Upper lobe of left lung (tissue), 6 donors: Measurements from ENCODE around the gene MARK4. TPM values are rescaled to one million over a fixed set of nuclear protein-coding genes. Genes with fewer than 3 reads are reported as not detected.

Experiments
- ATAC-seq, 2 donors: fragments of 200-7000 bp; cut with Tn5 transposase; one replicate each; pipeline ENCODE4 v1.9.1; 2022; ENCODE audit warnings: mild to moderate bottlenecking in 2 of 2, moderate library complexity in 2 of 2; ENCODE audit not compliant: low FRiP score in 2 of 2
- DNase-seq, 2 donors: peaks; one replicate each; pipeline ENCODE4 v3.0.0-alpha.2; 2019 to 2020
- H3K27ac ChIP-seq, 4 donors: fragments of 200-600 bp; sonication (generic); one replicate each; pipeline ENCODE4 v1.5.1; 2016 to 2019
- H3K27me3 ChIP-seq, 4 donors: fragments of 200-600 bp; sonication (generic); one replicate each; pipeline ENCODE4 v1.5.1; 2017 to 2019
- H3K36me3 ChIP-seq, 4 donors: fragments of 200-600 bp; sonication (generic); one replicate each; pipeline ENCODE4 v1.5.1; 2016 to 2019
- H3K4me1 ChIP-seq, 4 donors: fragments of 200-600 bp; sonication (generic); one replicate each; pipeline ENCODE4 v1.5.1; 2018 to 2019
- H3K4me3 ChIP-seq, 4 donors: fragments of 200-600 bp; sonication (generic); one replicate each; pipeline ENCODE4 v1.5.1; 2017 to 2019; ENCODE audit warnings: mild to moderate bottlenecking in 2 of 4, moderate library complexity in 1 of 4
- H3K9me3 ChIP-seq, 4 donors: fragments of 200-600 bp; sonication (generic); one replicate each; pipeline ENCODE4 v1.5.1; 2018 to 2019
- EP300 ChIP-seq, 4 donors: sonication (generic); formaldehyde crosslinking; IDR thresholded peaks; one replicate each; pipeline ENCODE4 v1.5.1; 2017; ENCODE audit warnings: antibody characterized with exemption in 4 of 4, control low read depth in 2 of 4
- POLR2A ChIP-seq, 4 donors: fragments of 450-650 bp; IDR thresholded peaks; one replicate each; pipeline ENCODE4 v1.5.1; 2016 to 2017; ENCODE audit warnings: antibody characterized with exemption in 4 of 4, mild to moderate bottlenecking in 2 of 4
- POLR2AphosphoS5 ChIP-seq, 2 donors: sonication (generic); formaldehyde crosslinking; IDR thresholded peaks; one replicate each; pipeline ENCODE4 v1.5.1; 2017; ENCODE audit warnings: antibody characterized with exemption in 2 of 2
- WGBS, 2 donors: methylation state at CpG; one replicate each; pipeline ENCODE4 v1.1.5; 2017 to 2018; 5-methylcytosine and 5-hydroxymethylcytosine counted together
- total RNA-seq, 6 donors: library from RNA; depleted of rRNA in 4 of 6; stranded (reverse); fragments of >200 nt in 4 of 6; gene quantifications; one replicate each; pipeline versions ENCODE4 v1.1.0 to v1.2.1, GENCODE V29; 2016 to 2021
- TF ChIP-seq, protein P1 (sequence below), 6 experiments: fragments of 450-650 bp in 4 of 6; fragments of 200-600 bp in 2 of 6; sonication (generic) in 2 of 6; IDR thresholded peaks; one replicate each; pipeline ENCODE4 v1.5.1; 2016 to 2019; ENCODE audit warnings: antibody characterized with exemption in 6 of 6
- donor health status: DM: no; HTN: no; CAD: no; lungs with moderate emphysema.
- donor health status: DM: no; HTN: yes; CAD: no; lungs with severe emphysema.

Gene MARK4
- total RNA-seq, 6 donors from 2014 or later: 14.6 to 59.3 (median 35.6) TPM

DNA sequence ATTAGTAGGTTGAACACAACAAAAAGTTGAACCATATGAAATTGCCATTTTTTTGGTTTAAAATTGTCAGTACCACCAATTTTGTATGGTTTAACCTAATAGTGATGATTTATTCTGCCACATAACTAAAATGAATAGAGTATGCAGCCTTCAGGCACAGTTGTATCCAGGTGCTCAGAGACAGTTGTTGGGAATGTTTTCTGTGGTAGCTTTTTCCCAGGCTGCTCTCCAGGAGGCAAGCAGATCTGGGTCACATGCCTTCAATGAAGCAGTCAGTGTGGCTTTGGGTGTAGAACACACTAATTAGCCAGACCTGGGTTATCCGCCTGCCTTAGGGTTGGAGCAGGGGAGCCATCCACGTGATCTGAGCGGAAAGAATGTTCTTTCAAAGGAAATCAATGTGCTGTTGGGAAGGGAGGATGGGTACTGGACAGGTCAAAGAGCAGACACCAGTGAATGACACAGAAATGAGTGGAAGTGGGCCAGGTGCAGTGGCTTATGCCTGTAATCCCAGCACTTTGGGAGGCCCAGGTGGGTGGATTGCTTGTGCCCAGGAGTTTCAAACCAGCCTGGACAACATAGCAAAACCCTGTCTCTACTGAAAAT lies 28.6 kb downstream of the MARK4 start:
- ATAC-seq (no peak), DNase-seq (no peak)
- H3K36me3 ChIP-seq: peaks cover 6 to 72% (median 50%) of the 10 kb centered on the region in 4 donors

DNA sequence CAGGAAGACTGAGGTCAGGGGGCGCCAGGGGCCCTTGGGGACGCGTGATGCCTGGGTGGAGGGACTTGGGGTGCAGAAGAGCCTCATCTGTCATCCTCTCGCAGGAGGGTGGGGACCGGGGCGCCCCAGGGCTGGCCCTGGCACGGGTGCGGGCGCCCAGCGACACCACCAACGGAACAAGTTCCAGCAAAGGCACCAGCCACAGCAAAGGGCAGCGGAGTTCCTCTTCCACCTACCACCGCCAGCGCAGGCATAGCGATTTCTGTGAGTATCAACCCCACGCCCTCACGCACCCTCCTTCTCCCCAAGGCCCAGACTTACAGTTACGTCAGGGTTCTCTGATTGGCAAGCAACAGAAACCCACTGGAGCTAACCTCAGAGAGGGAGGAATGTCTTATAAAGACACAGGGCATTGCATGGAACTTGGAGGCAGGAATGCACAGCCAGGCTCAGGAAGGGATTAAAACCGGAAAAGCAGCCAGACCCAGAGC lies 29.4 kb downstream of the MARK4 start:
- Histone ChIP-seq H3K27me3 (no peaks in the 10 kb centered on the region), H3K4me3 (no peak overlapping the region), H3K9me3 (no peaks in the 10 kb centered on the region), H3K4me1 (peaks cover 0 to 10% (median 0%) of the 10 kb centered on the region in 4 donors), H3K36me3 (peaks cover 6 to 69% (median 42%) of the 10 kb centered on the region in 4 donors), H3K27ac (peak overlapping the region in 1 of 4 donors; percentile 44)
- no peak for ATAC-seq
- 77 to 83% methylated on average over 19 of the region's 19 CpGs for WGBS, 2 donors
- no peak for TF ChIP-seq EP300 (IDR thresholded peaks at IDR 0.05)
- no peak for TF ChIP-seq POLR2A (IDR thresholded peaks at IDR 0.05)
- TF ChIP-seq, protein P1, sequence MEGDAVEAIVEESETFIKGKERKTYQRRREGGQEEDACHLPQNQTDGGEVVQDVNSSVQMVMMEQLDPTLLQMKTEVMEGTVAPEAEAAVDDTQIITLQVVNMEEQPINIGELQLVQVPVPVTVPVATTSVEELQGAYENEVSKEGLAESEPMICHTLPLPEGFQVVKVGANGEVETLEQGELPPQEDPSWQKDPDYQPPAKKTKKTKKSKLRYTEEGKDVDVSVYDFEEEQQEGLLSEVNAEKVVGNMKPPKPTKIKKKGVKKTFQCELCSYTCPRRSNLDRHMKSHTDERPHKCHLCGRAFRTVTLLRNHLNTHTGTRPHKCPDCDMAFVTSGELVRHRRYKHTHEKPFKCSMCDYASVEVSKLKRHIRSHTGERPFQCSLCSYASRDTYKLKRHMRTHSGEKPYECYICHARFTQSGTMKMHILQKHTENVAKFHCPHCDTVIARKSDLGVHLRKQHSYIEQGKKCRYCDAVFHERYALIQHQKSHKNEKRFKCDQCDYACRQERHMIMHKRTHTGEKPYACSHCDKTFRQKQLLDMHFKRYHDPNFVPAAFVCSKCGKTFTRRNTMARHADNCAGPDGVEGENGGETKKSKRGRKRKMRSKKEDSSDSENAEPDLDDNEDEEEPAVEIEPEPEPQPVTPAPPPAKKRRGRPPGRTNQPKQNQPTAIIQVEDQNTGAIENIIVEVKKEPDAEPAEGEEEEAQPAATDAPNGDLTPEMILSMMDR (IDR thresholded peaks at IDR 0.05): no peak
- TF ChIP-seq POLR2AphosphoS5 (IDR thresholded peaks at IDR 0.05): no peak
- DNase-seq: no peak

More for the DNA sequence above, 28.6 kb downstream of the MARK4 start:
- Histone ChIP-seq H3K4me3 (no peak overlapping the region), H3K27ac (no peak overlapping the region), H3K9me3 (no peaks in the 10 kb centered on the region), H3K27me3 (no peaks in the 10 kb centered on the region), H3K4me1 (peaks cover 0 to 10% (median 0%) of the 10 kb centered on the region in 4 donors)
- no peak for TF ChIP-seq POLR2AphosphoS5 (IDR thresholded peaks at IDR 0.05)
- TF ChIP-seq, protein P1 (IDR thresholded peaks at IDR 0.05): no peak
- TF ChIP-seq POLR2A (IDR thresholded peaks at IDR 0.05): no peak
- no peak for TF ChIP-seq EP300 (IDR thresholded peaks at IDR 0.05)
- WGBS, 2 donors: 89 to 94% methylated on average over 3 of the region's 3 CpGs

DNA sequence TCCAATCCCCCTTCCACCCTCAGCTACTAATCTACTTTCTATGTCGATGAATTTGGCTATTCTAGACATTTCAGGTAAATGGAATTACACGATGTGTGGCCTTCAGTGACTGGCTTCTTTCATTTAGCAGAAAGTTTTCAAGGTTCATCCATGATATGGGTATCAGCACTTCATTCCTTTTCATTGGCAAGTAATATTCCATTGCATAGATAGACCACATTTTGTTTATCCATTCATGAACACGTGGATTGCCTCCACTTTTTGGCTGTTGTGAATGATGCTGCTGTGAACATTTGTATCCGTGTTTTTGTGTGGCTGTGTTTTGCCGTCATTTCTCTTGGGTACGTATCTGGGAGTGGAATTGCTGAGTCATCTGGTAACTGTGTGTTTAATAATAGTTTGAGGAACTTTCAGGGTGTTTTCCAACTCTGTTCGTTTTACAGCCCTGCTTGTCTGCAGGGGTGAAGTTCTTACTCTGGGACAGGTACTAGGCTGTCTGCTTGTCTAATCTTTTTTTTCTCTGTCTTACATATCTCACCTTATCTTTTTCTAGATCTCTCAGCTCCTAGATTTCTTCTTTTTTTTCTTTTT lies 32.5 kb downstream of the MARK4 start:
- Histone ChIP-seq H3K27me3 (no peaks in the 10 kb centered on the region), H3K27ac (peak overlapping the region in 2 of 4 donors; percentile 13 to 46), H3K4me1 (peaks cover 0 to 10% (median 0%) of the 10 kb centered on the region in 4 donors), H3K4me3 (no peak overlapping the region), H3K9me3 (no peaks in the 10 kb centered on the region), H3K36me3 (peaks cover 1 to 69% (median 35%) of the 10 kb centered on the region in 4 donors)
- 63 to 72% methylated on average over 7 of the region's 7 CpGs for WGBS, 2 donors
- peak in 1 of 2 donors; percentile 34 for ATAC-seq
- TF ChIP-seq EP300 (IDR thresholded peaks at IDR 0.05) (no peak), POLR2AphosphoS5 (IDR thresholded peaks at IDR 0.05) (no peak), POLR2A (IDR thresholded peaks at IDR 0.05) (no peak)
- TF ChIP-seq, protein P1 (IDR thresholded peaks at IDR 0.05): no peak
- DNase-seq: no peak

DNA sequence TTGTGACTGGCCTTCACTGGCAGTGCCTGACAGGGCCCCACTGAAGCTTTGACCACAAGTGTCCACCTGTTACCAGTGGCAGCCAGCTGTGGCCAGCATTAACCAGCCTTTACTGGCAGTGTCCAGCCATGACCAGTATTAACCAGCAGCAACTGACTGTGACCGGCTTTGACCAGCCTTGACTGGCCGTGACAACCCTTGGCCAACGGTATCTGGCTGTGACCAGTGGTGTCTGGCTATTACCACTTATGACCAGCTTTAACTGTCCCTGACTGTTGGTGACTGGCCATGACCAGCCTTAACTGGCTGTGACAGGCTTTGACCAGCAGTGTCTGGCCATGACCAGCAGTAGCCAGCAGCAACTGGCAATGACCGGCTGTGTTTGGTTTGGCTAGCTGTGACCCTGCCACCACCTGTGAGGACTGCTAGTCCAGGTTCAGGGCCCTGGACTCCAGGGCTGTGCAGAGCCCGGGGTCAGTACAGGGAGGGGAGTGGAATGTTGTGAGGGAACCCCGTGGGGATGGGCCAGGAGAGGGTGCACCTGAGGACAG lies 39.4 kb downstream of the MARK4 start:
- no peaks in the 10 kb centered on the region for H3K27me3 ChIP-seq
- no peak overlapping the region for H3K4me3 ChIP-seq
- peaks cover 0 to 67% (median 29%) of the 10 kb centered on the region in 4 donors for H3K36me3 ChIP-seq
- peak in 1 of 2 donors; percentile 58 for ATAC-seq
- H3K27ac ChIP-seq: no peak overlapping the region
- WGBS, 2 donors: 90 to 91% methylated on average over 5 of the region's 6 CpGs
- H3K4me1 ChIP-seq: no peaks in the 10 kb centered on the region
- TF ChIP-seq POLR2AphosphoS5 (IDR thresholded peaks at IDR 0.05) (no peak), POLR2A (IDR thresholded peaks at IDR 0.05) (no peak), EP300 (IDR thresholded peaks at IDR 0.05) (no peak)
- TF ChIP-seq, protein P1 (IDR thresholded peaks at IDR 0.05): no peak
- DNase-seq: no peak
- H3K9me3 ChIP-seq: no peaks in the 10 kb centered on the region
